ENCODE data around the gene CACNA1A.

The CACNA1A gene

DNA sequence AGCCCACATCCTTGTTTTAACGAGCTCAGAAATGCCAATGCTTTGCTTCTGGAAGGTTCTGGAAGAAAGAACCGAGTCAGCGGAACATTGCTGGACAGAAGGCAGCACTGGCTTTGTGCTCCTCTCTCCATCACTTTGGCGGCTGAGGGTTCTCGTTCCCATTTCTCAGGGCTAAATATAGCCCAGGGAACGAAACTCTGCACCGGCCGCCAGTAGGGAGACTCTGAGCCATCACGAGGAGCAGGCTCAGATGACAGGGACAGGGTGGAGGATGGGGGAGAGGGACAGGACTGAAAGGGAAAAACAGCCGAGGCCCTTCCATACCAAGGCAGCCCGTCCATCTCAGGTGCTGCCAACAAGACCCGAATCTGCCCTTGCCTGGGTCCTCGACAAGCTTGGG lies 166.4 kb downstream of the CACNA1A start:
- ChIA-PET CTCF (interaction anchor here (0.9 kb wide), 1 partner anchor 28 kb away, joined by 3 read pairs; no protein-coding TSS in a partner anchor), POLR2A (no interaction called here)
- DNase-seq (ENCODE audit: extremely low spot score) = no peak
- TF ChIP-seq, protein P1, sequence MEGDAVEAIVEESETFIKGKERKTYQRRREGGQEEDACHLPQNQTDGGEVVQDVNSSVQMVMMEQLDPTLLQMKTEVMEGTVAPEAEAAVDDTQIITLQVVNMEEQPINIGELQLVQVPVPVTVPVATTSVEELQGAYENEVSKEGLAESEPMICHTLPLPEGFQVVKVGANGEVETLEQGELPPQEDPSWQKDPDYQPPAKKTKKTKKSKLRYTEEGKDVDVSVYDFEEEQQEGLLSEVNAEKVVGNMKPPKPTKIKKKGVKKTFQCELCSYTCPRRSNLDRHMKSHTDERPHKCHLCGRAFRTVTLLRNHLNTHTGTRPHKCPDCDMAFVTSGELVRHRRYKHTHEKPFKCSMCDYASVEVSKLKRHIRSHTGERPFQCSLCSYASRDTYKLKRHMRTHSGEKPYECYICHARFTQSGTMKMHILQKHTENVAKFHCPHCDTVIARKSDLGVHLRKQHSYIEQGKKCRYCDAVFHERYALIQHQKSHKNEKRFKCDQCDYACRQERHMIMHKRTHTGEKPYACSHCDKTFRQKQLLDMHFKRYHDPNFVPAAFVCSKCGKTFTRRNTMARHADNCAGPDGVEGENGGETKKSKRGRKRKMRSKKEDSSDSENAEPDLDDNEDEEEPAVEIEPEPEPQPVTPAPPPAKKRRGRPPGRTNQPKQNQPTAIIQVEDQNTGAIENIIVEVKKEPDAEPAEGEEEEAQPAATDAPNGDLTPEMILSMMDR (IDR thresholded peaks at IDR 0.05; ENCODE audit: control extremely low read depth, extremely low read depth, low read depth, missing control alignments) = no peak

DNA sequence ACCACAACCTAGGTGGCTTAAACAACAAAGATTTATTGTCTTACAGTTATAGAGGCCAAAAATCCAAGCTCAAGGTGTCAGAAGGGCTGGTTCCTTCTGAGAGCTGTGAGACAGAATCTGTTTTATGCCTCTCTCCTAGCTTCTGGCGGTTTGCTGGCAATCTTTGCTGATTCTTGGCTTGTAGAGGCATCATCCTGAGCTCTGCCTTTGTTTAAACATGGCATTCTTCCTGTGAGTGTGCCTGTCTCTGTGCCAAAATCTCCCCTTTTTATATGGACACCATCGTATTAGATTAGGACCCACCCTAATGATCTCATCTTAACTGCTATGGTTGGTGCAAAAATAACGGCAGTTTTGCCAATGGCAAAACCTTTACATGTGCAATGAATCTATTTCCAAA lies 169.1 kb downstream of the CACNA1A start:
- ChIA-PET POLR2A (no interaction called here), CTCF (no interaction called here)
- no peak for DNase-seq (ENCODE audit: extremely low spot score)
- TF ChIP-seq, protein P1 (IDR thresholded peaks at IDR 0.05; ENCODE audit: control extremely low read depth, extremely low read depth, low read depth, missing control alignments) = no peak

DNA sequence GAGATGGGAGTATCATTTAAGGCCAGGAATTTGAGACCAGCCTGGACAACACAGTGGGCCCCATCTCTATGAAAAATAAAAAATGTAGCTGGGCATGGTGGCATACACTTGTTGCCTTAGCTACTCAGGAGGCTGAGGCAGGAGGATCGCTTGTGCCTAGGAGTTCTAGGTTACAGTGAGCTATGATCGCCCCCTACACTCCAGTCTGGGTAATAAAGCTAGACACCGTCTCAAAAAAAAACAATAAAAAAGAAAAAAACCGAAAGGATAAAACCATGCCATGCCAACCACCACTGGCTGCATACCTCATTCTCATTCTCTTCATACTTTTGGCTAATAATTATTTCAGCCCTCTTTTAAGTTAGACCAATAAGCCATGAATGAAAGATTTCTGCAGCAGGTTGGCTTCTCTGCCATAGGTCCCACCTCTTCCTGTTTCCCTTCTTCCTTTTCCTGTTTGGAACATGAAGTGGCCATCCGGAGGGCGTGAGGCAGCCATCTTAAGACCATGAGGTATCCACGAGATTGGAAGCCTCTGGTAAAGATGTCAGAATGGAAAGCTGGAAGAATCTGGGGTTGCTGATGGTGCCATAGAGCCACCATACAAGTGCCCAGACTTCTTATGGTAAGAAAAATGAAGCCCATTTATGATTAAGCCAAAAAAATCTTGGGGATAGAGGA lies 171.3 kb downstream of the CACNA1A start:
- ChIA-PET CTCF (no interaction called here), POLR2A (no interaction called here)
- TF ChIP-seq, protein P1 (IDR thresholded peaks at IDR 0.05; ENCODE audit: control extremely low read depth, extremely low read depth, low read depth, missing control alignments) = no peak
- no peak for DNase-seq (ENCODE audit: extremely low spot score)

DNA sequence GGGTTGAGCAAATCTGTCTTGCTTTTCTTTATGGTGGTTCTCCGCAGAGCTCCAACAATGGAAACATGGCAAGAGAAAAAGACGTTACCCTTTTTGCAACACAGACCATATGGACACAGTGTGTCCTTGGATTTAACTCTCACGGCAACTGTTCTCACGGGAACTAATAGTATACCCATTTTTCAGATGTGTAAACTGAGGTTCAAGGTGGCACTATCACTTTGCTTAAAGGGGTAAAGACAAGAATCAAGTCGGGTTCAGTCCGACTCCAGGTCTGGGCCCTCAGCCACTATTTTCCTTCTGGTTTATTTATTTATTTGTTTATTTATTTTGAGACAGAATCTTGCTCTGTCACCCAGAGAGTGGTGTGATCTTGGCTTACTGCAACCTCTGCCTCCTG lies 176.0 kb downstream of the CACNA1A start:
- no peak for DNase-seq (ENCODE audit: extremely low spot score)
- POLR2A ChIA-PET = no interaction called here
- TF ChIP-seq, protein P1 (IDR thresholded peaks at IDR 0.05; ENCODE audit: control extremely low read depth, extremely low read depth, low read depth, missing control alignments) = no peak
- CTCF ChIA-PET = no interaction called here

DNA sequence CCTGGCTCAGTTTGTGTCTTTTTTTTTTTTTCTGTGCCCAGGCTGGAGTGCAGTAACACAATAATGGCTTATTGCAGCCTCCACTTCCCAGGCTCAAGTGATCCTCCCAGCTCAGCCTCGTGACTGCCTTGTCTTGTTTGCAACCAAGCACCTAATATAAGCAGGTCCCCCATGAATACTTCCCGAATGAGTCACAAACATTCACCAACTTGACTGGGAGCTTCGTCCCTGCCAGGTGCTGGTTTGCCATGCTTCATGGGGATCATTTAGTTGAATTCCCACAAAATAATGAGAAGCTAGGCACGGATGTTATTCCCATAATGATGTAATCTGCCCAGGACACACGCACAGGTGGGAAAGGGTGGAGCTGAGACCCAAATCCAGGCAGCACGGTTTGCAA lies 176.5 kb downstream of the CACNA1A start:
- ChIA-PET POLR2A (no interaction called here), CTCF (no interaction called here)
- TF ChIP-seq, protein P1 (IDR thresholded peaks at IDR 0.05; ENCODE audit: control extremely low read depth, extremely low read depth, low read depth, missing control alignments) = no peak
- no peak for DNase-seq (ENCODE audit: extremely low spot score)

DNA sequence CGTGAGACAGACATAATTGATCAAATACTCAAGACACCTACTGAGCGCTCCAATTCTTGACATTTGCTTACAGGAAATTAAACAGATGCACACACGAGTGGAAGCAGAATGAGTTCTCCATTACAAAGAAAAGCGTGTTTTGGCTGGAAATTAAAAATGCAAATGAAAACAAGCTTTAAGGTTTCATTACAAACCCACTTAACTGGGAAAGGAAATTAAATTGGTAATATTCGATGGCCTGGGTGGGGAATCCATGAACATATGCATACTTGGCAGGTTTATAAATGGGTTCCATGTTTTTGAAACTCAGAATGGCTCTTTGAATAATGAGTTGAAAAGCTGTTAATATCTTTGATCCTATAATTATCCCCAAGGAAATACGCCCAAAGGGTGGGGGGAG lies 178.0 kb downstream of the CACNA1A start:
- TF ChIP-seq, protein P1 (IDR thresholded peaks at IDR 0.05; ENCODE audit: control extremely low read depth, extremely low read depth, low read depth, missing control alignments) = no peak
- ChIA-PET CTCF (no interaction called here), POLR2A (no interaction called here)
- DNase-seq (ENCODE audit: extremely low spot score) = no peak

Measured in GM10248 (cell line).